Measurements from ENCODE around the gene MZF1.

DNA sequence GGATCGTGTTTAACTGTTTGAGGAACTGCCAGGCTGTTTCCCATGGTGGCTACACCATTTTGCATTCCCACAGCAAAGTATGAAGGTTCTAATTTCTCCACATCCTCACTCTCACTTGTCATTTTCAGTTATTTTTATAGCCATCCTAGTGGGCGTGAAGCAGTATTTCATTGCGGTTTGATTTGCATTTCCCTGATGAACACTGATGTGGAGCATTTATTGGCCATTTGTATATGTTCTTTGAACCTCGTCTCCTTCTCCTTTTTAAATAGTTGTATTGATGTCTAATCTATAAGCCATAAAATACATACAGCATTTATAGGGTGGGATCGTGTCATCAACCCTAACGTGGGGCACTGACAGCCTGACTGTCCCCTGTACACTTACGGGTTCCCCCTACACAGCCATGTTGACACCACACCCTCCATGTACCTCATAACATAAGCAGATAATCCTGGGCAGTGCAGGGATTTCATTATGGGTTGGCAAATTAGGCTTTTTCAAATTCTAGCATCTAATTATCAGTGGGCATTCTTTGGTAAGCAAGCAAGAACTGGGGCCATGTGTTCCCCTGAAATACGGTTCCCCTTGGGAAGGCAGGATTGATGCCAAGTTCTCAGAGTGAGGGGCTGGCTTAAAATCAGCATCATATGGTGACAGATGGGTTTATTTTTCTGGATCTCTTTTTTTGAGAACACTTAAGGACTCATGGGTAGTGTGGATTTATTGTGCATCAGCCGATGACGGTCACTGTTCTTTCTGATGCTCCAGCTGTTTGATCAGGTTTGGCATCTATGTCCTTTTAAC lies 41.9 kb downstream of the MZF1 start:
- TF ChIP-seq, protein P1, sequence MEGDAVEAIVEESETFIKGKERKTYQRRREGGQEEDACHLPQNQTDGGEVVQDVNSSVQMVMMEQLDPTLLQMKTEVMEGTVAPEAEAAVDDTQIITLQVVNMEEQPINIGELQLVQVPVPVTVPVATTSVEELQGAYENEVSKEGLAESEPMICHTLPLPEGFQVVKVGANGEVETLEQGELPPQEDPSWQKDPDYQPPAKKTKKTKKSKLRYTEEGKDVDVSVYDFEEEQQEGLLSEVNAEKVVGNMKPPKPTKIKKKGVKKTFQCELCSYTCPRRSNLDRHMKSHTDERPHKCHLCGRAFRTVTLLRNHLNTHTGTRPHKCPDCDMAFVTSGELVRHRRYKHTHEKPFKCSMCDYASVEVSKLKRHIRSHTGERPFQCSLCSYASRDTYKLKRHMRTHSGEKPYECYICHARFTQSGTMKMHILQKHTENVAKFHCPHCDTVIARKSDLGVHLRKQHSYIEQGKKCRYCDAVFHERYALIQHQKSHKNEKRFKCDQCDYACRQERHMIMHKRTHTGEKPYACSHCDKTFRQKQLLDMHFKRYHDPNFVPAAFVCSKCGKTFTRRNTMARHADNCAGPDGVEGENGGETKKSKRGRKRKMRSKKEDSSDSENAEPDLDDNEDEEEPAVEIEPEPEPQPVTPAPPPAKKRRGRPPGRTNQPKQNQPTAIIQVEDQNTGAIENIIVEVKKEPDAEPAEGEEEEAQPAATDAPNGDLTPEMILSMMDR (IDR thresholded peaks at IDR 0.05) = no peak
- TF ChIP-seq POLR2A (IDR thresholded peaks at IDR 0.05) = no peak
